Right lobe of liver (tissue), 4 donors: Measurements from ENCODE around the gene UBAP1.

Experiments
- CTCF ChIP-seq, 4 donors: fragments of 200-600 bp in 3 of 4; fragments of 450-650 bp in 1 of 4; IDR thresholded peaks; one replicate each; pipeline versions ENCODE4 v1.5.1 to v1.8.0; 2016 to 2022; ENCODE audit warnings: antibody characterized with exemption in 4 of 4, mild to moderate bottlenecking in 2 of 4
- POLR2A ChIP-seq: fragments of 450-650 bp; IDR thresholded peaks from one replicate; pipeline ENCODE4 v1.6.1; 2017; ENCODE audit warnings: antibody characterized with exemption, mild to moderate bottlenecking
- donor health status: DM: no; HTN: no; CAD: no.
- donor health status: DM: no; HTN: no; CAD: no.
- donor health status: DM: no; HTN: yes; CAD: no.

GRCh38 chr9:34158362-34158869 lies 20.4 kb upstream of the UBAP1 start:
- TF ChIP-seq CTCF (IDR thresholded peaks at IDR 0.05) = no peak
- TF ChIP-seq POLR2A = no peak
